ENCODE measurements around the gene NOVA2. TPM values are rescaled to one million over a fixed set of nuclear protein-coding genes. Genes with fewer than 3 reads are reported as not detected.

NOVA2 gene
- total and polyA plus RNA-seq, 2 donors (not counting 3 experiments of a cell fraction or from before 2014, with no cell fraction given) = 5.6 to 34.2 TPM

DNA sequence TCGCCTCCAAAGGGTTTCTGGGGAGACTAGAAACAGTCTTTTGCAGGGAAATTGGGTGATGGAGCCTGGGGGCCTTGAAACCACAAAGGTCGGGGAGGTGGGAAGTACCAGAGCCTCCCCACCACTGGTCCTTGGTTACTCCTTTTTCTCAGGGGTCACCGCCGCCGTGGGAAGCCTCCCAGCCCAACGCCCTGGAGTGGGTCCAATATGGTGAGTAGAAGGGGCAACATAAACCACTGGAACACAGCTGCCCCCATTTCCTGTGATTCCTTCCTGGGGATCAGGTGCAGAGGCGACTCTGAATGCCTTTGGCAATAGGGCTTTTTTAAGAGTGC is 43.4 kb upstream of the NOVA2 start:
- no peak overlapping the region for H3K4me3 ChIP-seq (replicated peaks in 1 of 3; ENCODE audit: insufficient read depth in 1 of 3, low read depth in 1 of 3, low read length in 3 of 3)
- H2AFZ ChIP-seq (ENCODE audit: low read depth, low read length) = no peak overlapping the region
- ChIA-PET POLR2A (no interaction called here), CTCF (interaction anchor here (0.7 to 3.0 kb wide), 26 partner anchors 10 to 248 kb away, joined by 3 to 52 read pairs (median 4); partner anchors contain the start of genes CCDC61, MYPOP, NOVA2 and SYMPK)
- dilution Hi-C loops (cut with MboI; ENCODE audit: extremely low pct_ligation_motif_present, low sequenced_read_pairs) = no loop called here
- FAIRE-seq = no peak
- H3K4me2 ChIP-seq (ENCODE audit: insufficient read depth, low read length) = no peak overlapping the region
- H3K36me3 ChIP-seq (ENCODE audit: control insufficient read depth in 2 of 2, extremely low read depth in 1 of 2, insufficient read depth in 2 of 2, low read length in 2 of 2) = peaks cover 0 to 5% of the 10 kb centered on the region in 2 experiments
- intact Hi-C loops (cut with micrococcal nuclease) = loop anchor here (2.0 to 5.0 kb wide), 2 partner anchors 90 to 102 kb away; partner anchors contain the start of gene NANOS2
- peaks cover 11% of the 10 kb centered on the region for H3K4me1 ChIP-seq (ENCODE audit: control insufficient read depth, extremely low read depth, insufficient read depth, low read length)
- H3K79me2 ChIP-seq (ENCODE audit: control insufficient read depth, insufficient read depth, low read length) = no peaks in the 10 kb centered on the region
- H3K9me3 ChIP-seq (replicated peaks; ENCODE audit: control insufficient read depth, insufficient read depth, low read length) = no peaks in the 10 kb centered on the region
- peaks cover 4 to 8% of the 10 kb centered on the region in 2 experiments for H3K27me3 ChIP-seq (ENCODE audit: control insufficient read depth in 2 of 2, insufficient read depth in 2 of 2, low read length in 2 of 2)
- no TSS peak for BruUV-seq (replicated peaks)
- H3K27ac ChIP-seq (ENCODE audit: insufficient read depth, low read depth, low read length) = no peak overlapping the region
- no peaks in the 10 kb centered on the region for H3K9me1 ChIP-seq (replicated peaks; ENCODE audit: control insufficient read depth, extremely low read depth, insufficient read depth, low read length)
- no peak for TF ChIP-seq CTCF (IDR thresholded peaks at IDR 0.05; ENCODE audit: extremely low read depth in 1 of 2, insufficient read depth in 1 of 2, low read depth in 1 of 2, low read length in 2 of 2)
- TF ChIP-seq GATA2 (IDR thresholded peaks at IDR 0.05; ENCODE audit: insufficient read depth, insufficient read length, low read depth, low read length) = no peak
- TF ChIP-seq JUN (IDR thresholded peaks at IDR 0.05; ENCODE audit: borderline replicate concordance, insufficient read depth, insufficient read length, low read depth) = no peak
- TF ChIP-seq POLR2AphosphoS5 (IDR thresholded peaks at IDR 0.05; ENCODE audit: insufficient read depth, low read depth, low read length) = no peak
- TF ChIP-seq POLR2A (IDR thresholded peaks at IDR 0.05; ENCODE audit: low read depth, low read length) = no peak
- TF ChIP-seq FOS (IDR thresholded peaks at IDR 0.05; ENCODE audit: borderline replicate concordance, insufficient read depth, low read length) = no peak
- no peak for TF ChIP-seq MYC (IDR thresholded peaks at IDR 0.05; ENCODE audit: low read depth, low read length)
- TF ChIP-seq EZH2 (IDR thresholded peaks at IDR 0.05; ENCODE audit: borderline replicate concordance, low read depth, low read length, severe bottlenecking) = no peak
- H4K20me1 ChIP-seq (replicated peaks; ENCODE audit: control insufficient read depth, extremely low read depth, insufficient read depth, low read length) = no peaks in the 10 kb centered on the region
- DNase-seq (ENCODE audit: low read depth, low spot score) = no peak
- H3K9ac ChIP-seq (replicated peaks; ENCODE audit: extremely low read depth, insufficient read depth, low read length) = no peak overlapping the region
